GM19463 (cell line): ENCODE measurements around the gene EXOC7.
"Not testable (repeated sequence)": the region's sequence is repeated elsewhere in the genome, so short reads cannot be mapped to it uniquely, and the experiment has no call there.

Source experiments
- ATAC-seq: cut with Tn5 transposase; IDR thresholded peaks from one replicate; pipeline ENCODE4 v1.9.1; 2021; ENCODE audit warnings: mild to moderate bottlenecking, moderate library complexity; ENCODE audit not compliant: unreplicated experiment

Gene EXOC7

DNA sequence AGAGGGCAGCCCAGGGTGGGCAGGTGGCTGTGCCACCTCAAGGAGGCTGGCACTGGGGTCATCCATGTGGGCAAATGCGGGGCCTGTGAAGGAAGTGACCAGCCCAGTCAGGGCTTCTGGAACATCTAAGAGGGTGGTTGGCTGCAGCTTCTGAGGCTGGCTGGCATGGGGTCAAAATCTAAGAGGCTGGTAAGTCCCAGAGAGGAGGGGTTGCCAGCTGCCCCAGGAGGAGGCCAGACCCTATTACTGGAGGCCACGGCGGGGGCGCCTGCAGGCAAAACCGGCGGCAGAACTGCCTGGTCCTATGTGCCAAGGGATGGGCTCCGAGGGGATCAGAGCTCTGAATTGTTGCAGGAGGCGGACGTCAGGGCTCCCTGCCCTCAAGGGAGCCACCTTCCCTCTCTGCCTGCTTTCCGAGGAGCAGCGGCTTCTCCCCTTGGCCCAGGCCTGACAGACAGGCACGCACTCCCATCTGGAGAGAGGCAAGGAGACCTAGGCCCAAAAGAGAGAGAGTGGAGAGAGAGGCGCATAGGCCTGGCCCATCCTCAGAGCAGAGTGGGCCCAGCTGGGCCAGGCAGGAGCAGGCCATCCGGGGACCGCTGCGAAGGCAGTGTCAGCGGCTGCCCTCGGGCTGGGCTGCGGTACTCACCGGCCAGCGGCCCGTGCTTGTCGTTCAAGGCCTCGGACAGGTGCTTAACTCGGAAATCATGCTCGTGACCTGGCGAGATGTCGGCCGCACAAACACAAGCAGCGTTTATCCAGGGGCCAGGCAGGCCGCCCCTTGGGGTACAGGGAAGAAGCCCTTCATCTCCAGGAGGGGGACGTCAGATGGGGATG is 13.7 kb downstream of the EXOC7 start:
- ATAC-seq, result no peak

DNA sequence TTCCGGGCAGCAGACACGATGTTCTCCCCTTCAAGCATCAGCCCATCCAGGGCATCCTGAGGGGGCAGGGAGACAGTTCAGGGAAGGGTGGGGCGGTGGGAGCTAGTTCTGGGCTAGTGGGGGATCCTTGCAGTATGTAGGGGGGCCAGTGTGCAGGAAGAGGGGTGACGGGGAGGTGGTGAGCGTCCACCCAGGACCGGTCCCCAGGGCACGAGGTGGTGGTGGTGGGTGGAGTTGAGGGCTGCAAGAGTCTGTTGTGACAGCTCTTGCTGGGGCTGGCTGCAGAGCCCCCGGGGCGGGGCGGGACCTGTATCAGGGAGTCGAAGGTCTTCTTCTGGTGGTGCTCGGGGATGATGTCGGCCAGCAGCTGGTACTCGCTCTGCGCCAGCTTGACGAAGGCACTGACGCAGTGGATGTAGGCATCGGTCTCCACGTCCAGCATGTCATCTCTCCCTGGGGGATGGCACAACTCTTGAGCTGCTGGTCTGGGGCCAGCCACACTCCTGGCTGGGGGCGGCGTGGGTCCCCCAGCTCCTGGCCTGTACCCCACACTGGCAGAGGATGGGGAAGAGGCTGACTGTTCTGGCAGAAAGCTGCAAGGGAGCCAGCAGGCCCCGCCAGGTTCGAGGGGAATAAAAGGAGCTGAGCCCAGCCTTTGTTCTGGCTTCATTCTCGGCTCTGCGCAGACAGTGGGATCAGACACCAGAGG is 14.6 kb downstream of the EXOC7 start:
- ATAC-seq, result no peak

DNA sequence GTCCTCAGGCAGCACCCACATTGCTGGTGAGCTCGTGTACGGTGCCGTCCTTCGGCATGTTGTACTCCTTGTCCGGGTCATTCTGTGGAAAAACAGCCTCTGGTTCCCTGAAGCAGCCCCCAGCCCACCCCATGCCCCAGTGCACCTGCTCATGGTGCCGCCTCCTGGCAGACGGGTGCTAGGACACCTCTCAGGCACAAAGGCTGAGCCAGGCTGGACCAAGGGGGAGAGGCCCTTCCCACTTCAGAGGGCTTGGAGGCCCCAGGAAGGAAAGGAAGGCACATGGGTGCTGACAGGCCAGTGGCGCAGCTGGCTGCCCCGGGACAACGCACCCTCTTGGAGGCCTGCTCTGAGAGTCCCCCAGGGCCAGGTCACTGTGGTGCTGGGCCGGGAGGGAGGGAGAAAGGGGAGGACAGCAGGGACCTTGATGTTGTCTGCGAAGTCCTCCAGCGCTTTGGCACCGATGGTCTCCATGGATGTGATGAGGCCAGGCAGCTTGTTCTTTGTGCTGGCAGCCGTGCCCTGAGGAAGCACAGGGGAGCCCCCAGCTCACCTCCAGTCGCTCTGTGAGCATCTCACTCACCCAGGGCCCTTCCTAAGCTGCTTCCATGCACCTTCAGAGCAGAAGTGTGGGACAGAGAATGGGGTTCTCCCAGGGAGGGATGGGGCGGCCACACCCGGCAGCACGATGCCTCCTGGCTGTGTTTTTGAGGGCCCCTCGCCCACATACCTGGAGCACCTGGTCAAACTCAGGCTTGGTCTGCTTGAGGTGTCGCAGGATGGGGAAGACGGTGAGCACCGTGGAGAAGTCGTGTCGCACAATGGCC is 15.3 kb downstream of the EXOC7 start:
- ATAC-seq, result no peak

DNA sequence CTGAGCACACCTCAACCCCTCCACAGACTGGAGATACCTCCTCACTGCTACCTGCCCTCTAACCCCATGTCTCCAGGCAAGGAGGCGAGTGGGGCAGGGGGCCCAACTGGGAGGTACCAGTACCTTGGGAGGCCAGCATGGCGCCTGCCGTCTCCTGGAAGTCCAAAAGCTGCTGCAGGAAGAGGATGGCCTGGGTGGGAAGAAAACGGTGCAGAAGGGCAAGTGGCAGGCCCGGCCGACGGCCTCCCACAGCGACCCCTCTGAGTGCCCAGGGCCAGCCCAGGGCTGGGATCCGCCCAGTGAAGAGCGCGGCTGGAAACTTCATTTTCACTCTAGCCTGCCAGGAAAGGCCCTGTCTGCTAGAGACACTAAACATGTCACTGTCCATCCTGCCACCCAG is 16.1 kb downstream of the EXOC7 start:
- ATAC-seq, result no peak

DNA sequence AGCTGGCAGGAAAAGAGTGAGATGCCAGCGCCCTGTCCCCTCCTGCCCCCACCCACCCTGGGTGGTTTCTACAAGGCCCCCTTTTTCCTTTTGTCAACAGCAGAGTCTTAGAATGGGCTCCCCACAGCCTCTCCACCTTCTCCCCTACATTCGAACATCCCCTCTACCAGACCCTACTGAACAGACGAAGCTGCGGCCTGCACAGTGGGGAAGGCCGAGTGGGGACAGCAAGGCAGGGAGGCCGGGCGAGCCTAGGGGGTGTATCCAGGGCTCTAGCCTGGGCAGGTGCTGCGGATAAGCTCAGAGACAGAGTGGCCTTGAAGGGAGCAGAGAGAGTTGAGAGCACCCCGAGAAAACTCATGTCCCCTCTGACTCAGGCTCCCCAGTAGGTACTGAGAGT is 17.2 kb downstream of the EXOC7 start:
- no peak for ATAC-seq

DNA sequence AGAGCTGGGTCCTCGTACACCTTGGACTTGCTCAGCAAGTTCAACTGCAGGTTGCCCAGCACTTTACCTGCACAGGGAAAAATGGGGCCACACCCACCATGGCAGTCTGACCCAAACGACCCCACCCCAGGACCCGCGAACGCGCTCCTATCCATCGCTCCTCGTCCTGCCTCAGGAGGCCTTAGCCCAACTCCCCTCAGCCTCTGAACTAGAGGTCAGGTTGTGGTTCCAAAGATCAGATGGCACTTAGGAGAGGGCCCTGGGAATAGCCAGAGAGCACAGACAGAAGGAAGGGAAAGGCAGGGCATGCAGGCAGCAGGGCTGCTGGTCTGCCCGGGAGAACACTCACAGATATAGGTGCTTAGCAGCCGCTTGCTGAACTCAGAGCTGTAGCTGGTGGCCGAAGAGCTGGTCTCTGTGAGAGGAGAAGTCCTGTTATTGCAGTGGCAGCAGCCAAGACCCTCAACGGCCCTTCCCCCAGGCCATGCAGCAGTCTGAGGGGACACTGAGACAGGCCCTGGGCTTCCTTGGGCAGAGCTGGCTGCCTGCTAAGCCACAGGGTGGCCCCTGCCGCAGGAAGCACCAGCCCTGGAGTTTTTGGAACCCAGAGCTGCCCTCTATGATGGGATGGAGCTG is 17.7 kb downstream of the EXOC7 start:
- ATAC-seq, result no peak

DNA sequence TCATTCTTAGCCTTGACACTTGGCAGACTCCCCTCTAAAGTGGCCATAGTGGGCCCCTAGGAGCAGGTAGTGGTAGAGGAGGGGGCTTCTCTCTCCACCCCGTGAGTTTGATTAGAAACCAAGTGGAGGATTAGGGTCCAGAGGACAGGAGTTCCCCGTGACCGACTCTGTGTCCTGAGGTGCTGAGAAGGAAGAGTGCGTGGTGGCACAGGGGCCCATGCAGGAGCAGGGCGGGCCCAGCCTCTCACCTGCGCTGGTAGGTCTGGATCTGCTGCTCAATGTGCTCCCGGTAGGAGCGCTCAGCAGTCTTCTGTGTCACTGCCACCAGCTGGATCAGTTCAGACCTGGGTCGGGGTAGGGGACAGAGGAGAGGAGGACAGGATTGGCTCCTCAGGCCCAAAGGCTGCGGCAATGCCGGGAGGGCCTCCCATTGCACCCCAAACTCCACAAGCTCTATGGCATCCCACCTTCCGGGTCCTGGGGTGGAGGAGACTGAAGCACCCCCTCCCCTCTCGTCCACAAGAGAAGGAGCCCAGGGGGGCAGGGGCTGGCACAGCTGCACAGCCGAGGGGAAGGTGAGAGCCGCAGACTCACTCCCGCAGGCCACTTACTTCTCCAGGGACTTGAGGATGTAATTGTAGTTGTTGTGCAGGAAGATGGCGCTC is 18.4 kb downstream of the EXOC7 start:
- ATAC-seq, result no peak

DNA sequence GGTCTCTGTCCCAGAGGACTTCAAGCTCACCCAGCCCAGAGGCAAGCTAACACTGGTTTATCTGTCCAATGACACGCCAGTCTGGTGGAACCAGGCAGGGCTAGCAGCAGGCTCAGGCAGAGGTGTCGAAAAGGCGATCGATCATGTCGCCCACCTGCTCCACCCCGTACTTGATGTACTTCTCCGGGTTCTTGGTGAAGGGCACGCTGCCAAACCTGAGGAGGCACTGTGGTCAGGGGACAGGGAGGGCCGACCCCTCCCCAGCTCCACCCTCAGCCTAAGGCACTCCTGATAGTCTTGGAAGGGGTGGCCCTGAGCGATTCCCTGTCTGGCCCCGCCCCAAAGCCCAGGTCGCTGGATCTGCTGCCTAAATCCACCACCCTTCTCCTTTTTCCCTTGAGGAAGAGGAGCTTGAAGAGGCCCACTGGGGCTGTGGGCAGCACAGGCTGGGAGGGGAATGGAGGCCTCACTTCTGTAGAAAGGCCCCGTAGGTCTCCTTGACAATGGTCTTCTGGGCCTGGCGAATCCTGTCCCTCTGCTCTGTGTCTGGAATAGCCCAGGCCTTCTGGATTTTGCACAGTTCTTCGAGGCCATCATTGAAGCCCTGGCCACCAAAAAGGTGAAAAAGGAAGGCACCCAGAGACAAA is 19.9 kb downstream of the EXOC7 start:
- ATAC-seq, result no peak

DNA sequence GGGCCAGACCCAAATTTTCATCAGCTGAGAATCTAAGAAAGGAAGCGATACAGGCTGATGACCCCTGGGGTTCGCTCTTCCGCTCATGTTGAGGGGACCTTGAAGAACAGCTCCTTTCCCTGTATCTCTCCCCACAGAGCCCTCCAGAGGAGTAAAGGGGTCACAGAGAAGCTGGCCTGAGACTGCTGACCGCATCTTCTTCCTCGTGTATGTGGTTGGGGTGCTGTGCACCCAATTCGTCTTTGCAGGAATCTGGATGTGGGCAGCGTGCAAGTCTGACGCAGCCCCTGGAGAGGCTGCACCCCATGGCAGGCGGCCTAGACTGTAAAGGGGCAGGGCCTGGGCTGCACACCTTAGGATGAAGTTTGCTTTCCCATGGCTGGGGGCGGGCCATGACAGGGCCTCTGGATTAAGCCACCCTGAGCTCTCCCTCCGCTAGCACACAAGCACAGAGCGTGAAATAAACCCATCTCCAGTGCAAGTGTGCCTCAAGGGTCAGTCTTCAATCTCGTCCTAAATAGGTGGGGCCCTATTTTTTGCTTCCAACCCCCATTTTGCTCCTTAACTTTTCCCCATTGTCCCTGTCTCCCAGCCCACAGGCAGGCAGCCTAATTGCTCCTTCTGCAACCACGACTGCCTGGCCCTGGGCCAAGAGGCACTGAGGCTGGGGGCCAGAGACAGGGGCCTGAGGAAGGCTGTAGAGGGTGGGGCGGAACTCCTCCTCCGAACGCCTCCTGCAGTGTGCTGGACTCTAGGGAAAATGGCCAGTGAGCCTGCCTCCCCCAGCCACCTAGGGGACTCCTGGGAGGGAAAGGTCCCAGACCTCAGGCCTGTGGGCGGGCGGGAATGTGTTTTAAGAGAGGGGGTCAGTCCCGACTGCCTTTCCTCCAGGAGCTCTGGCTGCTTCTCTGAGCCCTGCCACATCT is 21.0 kb downstream of the EXOC7 start:
- ATAC-seq, result no peak

DNA sequence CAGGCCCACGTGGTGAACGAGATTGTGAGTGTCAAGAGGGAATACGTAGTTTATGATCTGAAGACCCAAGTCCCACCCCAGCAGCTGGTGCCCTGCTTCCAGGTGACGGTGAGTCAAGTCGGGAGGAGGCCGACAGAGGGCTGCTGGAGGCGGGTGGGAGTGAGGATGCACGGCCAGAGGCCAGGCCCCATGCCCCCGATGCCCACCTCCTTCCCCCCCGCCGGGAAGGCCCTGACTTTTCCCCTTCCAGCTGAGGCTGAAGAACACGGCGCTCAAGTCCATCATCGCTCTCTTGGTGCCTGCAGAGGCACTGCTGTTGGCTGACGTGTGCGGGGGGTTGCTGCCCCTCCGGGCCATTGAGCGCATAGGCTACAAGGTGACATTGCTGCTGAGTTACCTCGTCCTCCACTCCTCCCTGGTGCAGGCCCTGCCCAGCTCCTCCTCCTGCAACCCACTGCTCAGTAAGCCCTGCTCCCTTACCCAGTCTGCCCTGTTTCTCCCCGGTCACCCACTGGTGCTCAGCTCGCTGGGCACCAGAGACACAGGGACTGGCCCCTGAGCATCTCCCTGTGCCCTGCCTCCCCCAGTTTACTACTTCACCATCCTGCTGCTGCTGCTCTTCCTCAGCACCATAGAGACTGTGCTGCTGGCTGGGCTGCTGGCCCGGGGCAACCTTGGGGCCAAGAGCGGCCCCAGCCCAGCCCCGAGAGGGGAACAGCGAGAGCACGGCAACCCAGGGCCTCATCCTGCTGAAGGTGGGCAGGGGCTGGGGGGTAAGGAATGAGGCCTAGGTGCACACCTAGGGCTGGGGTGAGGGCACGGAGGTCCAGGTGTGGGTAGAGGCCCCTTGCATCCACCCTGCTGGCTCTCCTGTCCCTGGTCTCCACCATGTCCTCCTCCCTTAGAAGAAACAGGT is 22.0 kb downstream of the EXOC7 start:
- ATAC-seq, result no peak

DNA sequence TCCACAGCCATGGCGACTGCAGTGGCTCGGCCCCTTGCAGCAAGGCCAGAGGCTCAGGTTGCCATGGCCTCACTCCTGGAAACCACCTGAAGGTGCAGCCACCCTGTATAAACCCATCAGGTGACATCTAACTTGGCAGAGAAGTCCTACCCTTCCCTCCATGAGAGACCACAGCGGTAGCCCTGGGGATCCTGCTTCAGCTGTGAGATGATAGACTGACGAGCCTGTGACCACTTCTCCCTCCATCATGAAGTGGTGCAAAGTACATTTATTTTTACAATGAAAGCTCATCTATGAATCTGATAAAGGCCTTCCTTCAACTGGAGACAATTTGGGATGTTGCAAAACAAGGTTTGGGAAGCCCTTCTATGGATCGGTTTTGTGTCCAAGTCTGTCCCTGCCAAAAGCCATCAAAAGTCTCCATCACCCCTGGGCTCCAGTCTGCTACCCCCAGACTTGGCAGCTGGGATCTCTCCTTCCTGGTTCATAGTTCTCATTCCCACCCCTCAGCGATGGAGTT is 22.8 kb downstream of the EXOC7 start:
- no peak for ATAC-seq

DNA sequence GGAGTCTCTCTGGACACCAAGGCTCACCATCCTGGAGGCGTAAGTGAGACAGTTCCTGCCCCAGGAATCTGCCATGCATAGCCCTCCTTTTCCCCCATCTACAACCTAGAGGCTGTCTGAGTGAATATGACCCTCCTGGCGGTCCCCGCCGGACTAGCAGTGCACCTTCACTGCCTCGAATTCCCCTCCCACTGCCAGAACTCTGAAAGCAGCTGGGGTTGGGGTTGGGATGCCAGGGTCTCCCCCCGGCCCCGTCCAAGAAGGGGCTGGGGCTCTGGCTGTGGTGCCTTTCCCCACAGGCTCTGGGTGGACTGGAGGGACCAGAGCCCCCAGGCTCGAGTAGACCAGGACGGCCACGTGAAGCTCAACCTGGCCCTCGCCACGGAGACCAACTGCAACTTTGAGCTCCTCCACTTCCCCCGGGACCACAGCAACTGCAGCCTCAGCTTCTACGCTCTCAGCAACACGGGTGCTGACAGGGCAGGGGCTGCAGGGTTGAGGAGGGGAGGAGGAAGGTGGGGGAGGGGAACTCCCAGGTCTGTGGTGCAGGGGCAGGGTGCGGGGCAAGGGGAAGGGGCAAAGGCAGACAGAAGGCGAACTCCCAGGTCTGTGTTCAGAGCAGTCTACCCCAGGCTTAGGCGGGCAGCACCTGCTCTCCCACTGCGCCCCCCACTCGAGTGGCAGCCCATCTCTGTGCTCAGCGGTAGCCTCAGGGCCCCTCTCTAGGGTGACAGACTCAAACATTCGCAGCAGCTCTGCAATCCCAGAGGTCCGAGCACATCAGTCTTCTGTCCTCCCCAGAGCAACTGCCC is 23.4 kb downstream of the EXOC7 start:
- ATAC-seq, result no peak

DNA sequence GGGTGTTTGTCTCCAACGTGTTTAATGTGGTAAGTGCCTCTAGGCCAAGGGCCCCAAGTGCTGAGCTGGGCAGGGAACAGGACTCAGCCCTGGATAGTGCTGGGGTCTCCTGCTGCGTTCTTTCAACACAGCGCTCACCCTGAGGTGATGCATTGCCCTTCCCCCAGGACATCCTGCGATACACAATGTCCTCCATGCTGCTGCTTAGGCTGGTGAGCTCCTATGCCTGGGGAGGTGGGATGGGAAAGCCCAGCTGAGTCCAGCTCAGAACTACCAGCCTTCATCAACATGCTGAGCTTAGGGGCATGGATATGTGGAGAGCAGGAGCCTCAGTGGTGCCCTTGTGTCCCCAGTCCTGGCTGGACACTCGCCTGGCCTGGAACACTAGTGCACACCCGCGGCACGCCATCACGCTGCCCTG is 24.0 kb downstream of the EXOC7 start:
- ATAC-seq, result no peak

DNA sequence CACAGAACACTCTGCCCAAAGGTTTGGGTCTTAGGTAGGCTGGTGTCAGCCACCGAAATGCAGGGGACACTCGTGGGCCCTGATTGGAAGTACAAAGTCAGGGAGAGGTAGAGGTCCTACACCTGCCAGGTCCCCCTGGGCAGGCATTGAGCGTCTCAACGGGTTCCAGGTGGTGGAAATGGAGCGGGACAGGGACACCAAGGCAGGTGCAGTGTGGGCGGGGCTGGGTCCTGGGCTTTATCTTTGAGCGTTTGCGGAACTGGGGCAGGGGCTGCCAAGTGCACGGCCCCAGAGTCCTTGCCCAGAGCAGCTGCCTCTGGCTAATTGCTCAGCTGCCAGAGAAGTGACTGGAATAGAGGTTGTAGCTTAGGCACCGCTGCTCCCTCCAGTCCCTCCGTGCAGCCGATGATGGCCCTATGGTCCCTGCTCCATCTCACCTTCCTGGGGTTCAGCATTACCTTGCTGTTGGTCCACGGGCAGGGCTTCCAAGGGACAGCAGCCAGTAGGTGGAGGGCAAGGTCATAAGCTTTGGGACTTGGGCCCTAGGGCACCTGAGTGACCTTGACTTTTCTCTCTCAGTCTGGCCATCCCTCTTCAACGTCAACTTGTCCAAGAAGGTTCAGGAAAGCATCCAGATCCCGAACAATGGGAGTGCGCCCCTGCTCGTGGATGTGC is 24.6 kb downstream of the EXOC7 start, which contains the start of gene ZACN:
ZACN (plus strand) TSS at position 323 of the 675 bp plus-strand sequence; CDS start at position 406, 83 bp downstream.
- ATAC-seq, result no peak

DNA sequence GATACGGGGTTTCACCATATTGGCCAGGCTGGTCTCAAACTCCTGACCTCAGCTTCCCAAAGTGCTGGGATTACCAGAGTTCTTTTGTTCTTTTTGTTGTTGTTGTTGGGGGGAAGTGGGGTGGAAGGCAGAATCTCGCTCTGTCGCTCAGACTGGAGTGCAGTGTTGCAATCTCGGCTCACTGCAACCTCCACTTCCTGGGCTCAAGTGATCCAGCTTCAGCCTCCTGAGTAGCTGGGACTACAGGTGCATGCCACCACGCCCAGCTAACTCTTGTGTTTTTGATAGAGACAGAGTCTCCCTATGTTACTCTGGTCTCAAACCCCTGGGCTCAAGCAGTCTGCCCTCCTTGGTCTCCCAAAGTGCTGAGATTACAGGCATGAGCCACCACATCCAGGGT is 25.2 kb downstream of the EXOC7 start:
- ATAC-seq, result not testable (repeated sequence)

DNA sequence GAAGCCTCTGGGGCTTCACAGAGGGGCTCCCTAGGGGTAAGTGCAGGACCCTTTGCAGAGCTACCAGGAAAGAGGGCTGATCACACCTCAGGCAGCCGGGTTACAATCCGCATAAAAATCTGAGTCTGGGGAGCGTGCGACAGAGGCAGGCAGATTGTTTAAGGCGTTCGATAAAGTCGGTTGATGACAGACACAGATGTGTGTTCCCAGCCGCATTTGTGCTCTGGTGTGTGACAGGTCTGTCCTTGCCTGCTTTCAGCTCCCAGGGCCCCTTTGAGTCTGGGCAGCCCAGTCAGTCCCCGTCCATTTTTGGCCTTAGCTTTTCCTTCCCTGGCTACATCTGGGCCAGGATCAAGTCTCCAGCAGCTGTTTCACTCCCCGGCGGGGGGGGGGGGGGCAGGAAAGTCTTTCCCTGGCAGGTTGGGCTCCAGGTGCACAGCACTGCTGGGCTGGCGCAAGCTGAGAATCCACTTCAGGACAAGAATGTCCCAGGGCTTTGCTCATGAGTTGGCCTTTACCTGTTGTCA is 25.9 kb downstream of the EXOC7 start:
- no peak for ATAC-seq
